ENCODE measurements around the gene TTLL11.

- no peak for TF ChIP-seq CTCF (IDR thresholded peaks at IDR 0.05)
- TF ChIP-seq POLR2A (IDR thresholded peaks at IDR 0.05) = no peak
- no peak for TF ChIP-seq POLR2AphosphoS5 (IDR thresholded peaks at IDR 0.05)
- no peak for TF ChIP-seq EP300 (IDR thresholded peaks at IDR 0.05)
Measured at GRCh38 chr9:121942313-121942712, 150.8 kb downstream of the TTLL11 start.

All from suprapubic skin (tissue), 4 donors.